HG03571 (cell line): ENCODE data around the gene ANKLE2.
A peak's percentile ranks its signal among the peaks of the same experiment; 100 is the strongest.
"Not testable (repeated sequence)": the region's sequence is repeated elsewhere in the genome, so short reads cannot be mapped to it uniquely, and the experiment has no call there.

ENCODE experiments used
- ATAC-seq: cut with Tn5 transposase; IDR thresholded peaks from one replicate; pipeline ENCODE4 v1.9.1; 2021; ENCODE audit not compliant: unreplicated experiment

Gene ANKLE2

DNA sequence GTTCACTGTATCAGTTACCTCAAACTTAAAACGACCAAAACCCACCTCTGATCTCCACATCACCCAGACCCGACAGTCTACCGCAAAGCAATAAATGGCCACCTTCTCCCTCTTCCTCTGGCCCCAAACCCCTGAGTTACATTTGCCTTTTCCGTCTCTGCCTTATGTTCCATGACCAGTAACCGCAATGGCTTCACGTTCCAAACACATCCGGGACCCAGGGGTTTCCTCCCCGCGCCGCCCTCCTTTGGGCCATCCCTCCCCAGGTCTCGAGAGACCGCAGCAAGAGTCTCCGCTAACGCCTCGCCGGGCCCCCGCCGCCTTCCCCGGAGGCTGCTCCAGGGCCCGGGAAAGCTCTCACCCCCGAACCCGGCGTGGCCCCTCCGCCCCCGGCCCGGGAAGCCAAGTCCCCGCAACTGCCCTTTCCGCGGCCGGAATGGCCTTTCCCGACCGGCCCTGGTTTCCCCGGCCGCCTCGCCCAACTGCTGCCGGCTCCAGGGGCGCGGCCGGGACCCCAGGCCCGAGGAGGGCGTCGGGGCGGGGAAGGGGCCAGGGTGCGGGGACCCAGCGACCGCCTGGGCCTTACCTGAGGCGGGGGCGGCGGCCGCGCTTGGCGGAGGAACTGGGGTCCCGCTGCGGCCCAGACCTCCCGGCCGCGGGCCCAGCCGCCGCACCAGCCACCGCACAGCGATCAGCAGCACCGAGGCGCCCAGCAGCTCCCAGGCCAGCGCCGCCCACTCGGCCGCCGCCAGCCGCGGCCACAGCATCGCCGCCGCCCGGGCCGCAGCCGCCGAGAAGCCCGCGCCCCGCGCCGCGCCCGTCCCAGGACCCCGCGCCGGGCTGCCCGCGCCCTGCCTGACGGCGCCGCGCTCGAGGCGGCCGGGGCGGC is at the start of gene ANKLE2:
ANKLE2 (minus strand) TSS at position 801 of the 889 bp plus-strand sequence; CDS start at position 767, 34 bp downstream.
- peak; percentile 37 for ATAC-seq

DNA sequence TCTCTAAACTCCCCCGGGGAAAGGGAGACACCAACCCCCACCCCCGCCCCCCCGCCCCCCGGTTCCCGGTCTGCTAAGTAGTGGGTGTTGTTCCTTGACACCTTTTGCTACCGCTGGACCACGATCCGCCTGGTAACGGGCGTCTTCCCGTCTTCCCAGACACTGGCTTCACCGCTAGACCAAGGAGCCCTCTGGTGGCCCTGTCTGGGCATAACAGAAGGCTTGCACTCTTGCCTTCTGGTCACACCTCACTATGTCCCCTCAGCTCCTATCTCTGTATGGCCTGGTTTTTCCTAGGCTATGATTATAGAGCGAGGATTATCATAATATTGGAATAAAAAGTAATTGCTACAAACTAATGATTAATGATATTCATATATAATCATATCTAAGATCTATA is 47.8 kb upstream of the ANKLE2 start:
- ATAC-seq: not testable (repeated sequence)

DNA sequence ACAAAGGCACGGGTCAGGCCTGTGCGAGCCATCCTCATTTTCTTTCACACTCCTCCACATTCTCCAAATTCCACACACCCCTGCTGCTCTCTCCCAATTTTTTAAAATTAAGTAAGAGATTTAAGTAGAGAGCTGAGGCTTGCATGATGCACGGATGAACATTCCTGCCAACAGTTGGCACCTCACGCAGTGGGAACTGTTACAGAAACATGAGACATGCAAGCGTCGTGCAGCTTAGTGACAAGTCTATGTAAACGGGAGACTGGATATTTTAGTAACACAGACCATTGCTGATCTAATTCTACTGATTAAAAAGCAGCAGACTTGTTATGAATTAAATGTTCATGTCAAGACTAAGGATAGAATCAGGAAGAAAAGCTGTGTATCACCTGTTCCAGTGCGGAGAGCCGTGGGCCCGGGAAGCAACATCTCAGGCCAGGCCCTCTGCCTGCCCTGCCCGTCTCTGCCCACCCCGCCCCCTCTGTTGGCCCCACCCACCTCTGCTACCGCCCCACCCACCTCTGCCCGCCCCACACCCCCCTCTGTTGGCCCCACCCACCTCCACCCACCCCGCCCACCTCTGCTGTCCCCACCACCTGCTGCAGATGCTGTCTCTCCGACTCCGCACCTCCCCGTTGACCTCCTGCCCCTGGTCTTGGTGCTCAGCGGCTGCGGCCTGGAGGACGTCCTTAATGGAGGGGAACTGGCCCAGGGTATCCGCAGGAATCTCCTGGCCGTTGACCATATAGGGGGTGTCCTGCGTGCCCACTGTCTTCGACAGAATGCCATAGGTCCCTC is 45.9 kb upstream of the ANKLE2 start:
- no peak for ATAC-seq

DNA sequence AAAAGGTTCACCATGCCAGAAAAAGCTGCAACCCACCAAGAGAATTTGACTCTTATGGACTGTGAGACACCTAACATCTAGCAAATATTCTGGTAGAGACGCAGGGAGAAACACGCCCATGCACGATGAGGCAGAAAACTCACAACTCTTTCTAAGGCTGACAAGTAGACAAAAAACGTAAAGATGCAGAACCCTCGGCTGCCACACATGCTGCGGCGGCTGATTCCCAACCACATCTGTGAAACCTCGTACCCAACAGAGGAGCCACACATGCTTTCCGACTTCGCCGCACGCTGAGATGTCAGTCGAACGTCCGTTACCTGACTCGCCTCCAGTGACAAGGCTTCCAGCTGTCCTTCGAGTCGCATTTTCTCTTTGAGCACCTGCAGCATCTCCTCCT is 45.2 kb upstream of the ANKLE2 start:
- ATAC-seq: no peak

DNA sequence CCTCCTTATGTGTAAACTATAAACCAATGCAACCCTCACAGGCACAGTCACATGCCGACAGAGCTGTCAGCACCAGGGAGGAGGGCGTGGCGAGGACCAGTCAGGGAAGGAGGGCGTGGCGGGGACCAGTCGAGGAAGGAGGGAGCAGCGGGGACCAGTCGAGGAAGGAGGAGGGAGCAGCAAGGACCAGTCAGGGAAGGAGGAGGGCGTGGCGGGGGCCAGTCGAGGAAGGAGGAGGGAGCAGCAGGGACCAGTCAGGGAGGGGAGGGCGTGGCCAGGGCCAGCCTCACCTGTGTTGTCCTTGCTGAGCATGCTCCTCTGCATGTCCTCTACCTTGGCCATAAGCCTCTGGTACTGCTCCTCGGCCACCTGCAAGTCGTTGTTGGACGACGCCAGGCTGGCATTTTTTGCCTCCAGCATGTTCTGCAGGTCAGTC is 42.8 kb upstream of the ANKLE2 start:
- no peak for ATAC-seq

DNA sequence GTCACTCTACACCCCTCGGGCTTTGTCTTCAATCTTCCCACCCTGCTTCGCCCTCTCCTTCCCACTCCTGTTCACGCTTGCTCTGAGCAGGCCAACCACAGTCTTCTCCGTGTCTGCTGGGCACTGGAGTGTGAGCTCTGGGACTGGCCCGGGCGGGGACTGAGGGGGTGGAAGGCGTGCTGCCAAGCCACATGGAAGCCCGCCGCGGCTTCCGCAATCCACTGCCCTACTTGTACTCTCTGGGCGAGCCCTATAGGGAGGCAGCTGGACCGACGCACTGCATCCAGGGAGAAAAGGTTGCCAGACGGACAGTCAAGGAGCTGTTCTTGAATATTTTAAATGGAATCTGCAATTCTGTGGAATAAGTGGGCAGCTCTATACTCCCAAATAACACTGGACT is 42.3 kb upstream of the ANKLE2 start:
- ATAC-seq: no peak

DNA sequence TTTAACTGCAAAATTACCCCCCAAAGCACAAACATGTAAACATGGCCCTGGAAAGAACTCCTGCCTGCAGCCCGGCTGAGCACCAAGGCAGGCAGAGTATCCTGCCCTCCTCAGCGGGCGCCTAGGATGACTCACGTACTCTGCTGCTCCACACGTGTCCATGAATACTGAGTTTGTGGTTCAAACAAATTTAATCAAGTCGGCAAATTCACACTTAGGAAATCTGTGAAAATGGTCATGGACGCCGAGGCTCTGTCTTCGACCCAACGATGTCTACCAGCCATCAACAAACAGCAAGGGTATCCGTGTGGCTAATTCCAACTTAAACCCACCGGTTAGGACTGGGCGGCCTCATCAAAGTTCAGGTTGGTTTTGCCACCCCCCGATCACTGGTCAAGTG is 41.5 kb upstream of the ANKLE2 start:
- no peak for ATAC-seq

DNA sequence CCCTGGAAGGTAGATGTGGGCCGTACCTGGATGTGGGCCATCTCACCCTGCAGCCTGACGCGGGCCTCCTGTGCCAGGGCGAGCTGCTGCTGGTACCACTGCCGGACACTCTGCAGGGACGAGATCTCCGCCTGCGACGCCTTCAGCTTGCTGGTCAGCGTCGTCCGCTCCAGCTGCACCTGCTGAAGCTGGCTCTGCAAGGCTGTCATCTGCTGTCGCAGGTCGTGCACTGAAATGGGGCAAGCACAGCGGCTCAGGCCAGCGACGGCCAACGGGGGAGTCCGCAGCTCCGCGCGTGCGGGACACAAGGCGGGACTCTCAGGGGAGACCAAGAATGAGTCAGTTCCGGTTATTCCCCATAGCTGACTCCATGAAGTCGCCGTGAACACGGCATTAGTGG is 40.1 kb upstream of the ANKLE2 start:
- no peak for ATAC-seq

DNA sequence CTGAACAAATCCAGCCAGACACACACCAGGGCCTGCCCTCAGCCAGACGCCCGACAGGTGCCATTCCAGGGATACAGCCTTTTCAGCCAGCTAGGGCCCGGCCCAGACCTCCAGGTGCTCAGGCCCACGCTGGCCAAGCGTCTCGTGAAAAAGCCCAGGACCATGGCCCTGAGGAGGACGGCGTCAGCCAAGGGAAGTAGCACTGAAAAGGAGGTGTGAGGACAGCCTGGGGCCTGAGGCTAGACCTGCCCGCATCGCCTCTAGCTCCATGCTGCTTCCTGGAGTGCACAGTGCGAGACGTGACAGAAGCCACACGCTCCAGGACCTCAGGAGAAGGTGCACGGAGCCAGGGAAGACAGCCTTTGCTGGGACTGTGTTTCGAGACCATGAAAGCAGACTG is 37.2 kb upstream of the ANKLE2 start:
- ATAC-seq: no peak

DNA sequence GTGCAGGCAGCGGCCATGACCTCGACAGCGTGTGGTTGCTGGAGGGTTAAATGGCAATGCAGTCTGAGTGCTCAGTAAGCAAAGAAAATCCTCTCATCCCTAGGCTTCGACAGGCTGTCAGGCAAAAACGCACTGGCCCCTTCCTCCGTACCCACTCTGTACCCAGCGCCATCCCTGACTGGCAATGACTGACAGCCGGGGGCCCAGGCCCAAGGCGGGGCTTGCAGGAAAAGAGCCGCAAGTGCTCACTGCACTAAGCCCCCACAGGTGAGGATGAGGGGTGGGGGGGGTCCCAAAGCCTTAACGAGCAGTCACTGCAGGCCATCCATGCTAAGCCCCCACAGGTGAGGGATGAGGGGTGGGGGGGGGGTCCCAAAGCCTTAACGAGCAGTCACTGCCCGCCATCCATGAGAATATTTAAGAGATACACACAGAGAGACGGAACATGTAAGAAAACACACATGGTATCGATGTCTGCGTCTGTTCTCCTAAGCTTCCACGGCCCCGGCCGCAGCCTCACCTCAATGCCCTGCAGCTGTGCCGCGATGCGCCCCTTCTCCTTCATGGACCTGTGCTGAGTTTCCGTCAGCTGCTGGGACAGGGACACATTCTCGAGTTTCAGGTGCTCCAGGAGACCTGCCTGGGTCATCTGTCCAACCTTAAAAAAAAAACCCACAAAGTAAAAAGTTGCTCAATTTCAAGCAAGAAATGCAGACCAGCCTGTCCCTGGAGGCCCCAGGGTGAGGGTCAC is 36.4 kb upstream of the ANKLE2 start:
- ATAC-seq: no peak

DNA sequence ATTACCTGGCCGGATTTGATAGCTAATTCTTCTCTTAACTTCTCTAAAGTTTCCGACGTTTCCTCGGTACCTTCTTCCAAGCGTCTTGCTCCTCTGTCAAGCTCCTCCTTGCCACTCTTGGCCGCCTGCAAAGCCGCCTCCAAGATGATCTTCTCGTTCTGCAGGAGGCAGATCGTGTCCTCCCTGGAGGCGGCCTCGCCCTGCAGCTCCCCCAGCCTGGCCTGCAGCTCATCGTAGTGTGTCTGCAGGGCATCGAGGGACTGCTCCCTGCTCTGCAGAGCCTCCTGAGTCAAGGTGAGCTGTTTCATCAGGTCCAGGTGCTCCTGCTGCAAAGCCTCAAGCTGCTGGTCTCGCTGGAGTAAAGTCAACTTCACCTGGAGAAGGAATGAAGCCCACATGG is 34.2 kb upstream of the ANKLE2 start:
- no peak for ATAC-seq

DNA sequence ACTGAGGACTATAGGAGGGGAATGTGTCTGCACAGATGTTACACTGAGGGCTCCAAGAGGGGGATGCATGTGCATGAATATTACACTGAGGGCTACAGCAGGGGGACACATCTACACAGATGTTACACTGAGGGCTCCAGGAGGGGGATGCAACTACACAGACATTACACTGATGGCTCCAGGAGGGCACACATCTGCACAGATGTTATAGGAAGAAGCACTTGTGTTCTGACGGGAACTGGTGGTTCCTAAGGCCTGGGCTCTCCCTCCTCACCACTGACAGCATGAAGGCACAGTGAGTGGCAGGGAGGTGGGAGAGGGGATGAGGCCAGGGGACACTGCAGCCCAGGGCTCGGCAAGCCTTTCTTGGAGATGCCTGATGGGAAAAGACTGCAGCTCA is 30.3 kb upstream of the ANKLE2 start:
- not testable (repeated sequence) for ATAC-seq

DNA sequence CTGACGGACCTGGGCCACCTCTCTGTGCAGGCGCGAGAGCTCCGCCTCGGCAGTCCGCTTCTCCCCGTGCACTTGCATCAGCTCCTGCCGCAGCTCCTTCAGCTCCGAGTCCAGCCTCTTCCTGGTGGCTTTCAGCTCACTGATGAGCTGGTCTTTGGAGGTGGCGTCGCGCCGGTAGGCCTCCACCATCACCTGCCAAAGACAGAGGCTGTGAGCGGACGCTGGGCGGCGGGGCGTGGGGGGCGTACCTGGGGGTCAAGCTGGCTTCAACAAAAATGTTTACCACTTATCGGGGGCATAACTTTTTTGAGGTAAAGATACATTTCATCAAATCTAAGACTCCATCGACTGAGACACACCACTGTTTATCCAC is 27.5 kb upstream of the ANKLE2 start:
- no peak for ATAC-seq

DNA sequence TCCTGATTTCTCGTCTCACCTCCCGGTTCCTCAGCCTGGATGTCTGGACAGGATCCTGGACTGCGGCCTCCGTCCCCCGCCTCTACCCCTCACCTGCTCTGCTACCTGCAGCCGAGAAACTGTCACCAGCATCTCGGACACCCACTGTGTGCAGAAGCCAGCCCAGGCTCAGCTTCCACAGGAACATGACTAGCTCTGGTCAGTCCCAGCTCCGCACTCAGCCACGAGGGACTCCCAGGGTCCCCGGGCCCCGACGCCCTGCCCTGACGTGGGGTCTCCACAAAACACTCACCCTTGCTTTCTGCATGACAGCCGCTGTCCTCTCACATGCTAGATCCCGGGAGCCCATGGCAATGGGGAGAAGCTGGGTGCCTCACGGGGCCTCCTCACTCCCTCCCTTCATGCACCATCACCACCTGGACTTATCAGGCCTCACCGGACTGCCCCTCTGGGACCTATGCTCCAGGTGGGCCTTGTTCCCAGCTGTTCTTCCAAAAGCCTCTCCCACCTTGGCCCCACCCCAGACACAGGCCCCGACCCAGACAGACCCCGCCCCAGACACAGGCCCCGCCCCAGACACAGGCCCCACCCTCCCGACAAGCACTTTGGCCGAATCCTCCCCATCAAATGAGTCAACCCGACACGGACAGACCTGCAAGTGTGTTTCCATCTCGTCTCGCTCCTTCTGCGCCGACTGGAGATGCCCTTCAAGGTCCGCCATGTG is 26.9 kb upstream of the ANKLE2 start:
- no peak for ATAC-seq

DNA sequence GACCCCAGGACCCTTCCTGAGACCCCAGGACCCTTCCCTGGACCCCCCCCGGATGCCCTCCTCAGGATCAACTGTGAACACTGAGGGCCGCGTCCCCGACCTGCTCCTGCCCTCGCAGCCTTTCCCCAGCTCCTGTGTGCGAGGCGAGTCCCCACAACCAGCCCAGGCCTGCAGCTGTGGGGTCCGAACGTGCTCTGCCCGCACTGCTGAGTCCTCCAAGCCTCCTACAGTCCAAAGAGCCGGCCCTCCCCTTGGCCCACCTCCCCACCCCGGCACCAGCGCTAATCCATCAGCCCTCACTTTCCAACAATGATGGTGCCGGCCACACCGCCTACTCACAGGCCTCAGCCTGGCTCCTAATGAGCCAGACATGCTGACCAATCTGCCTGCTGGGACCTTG is 26.2 kb upstream of the ANKLE2 start:
- ATAC-seq: no peak

DNA sequence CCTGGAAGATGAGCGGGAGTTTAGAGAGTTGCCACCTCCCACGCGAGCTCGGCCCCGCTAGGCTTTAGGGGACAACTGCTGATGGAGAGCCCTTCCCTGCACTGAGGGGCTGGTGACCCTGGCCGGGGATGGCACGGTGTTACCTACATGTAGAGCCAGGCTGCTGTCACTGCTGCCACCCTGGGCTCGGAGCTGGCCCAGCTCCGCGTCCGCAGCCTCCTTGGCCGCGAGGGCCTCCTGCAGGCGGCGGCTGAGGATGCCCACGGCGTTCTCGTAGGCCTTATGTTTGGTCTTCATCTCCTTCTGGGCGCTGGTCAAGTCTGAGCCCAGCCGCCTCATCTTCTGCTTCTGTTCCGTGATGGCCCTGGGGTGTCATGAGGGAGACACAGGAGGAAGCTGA is 24.6 kb upstream of the ANKLE2 start:
- no peak for ATAC-seq

DNA sequence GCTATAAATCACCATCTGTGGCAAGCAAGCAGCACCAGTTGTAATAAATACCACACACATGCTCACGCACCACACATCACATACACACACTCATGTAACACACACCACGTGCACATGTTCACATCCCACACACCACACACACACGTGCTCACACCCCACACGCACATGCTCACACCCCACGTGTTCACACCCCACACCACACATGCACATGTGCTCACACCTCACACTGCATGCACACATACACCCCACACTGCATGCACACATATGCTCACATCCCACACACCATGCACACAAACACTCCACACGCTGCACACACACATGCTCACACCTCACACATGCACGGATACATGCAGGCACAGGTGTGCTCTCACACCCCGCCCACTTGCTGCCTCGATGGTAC is 22.9 kb upstream of the ANKLE2 start:
- no peak for ATAC-seq

DNA sequence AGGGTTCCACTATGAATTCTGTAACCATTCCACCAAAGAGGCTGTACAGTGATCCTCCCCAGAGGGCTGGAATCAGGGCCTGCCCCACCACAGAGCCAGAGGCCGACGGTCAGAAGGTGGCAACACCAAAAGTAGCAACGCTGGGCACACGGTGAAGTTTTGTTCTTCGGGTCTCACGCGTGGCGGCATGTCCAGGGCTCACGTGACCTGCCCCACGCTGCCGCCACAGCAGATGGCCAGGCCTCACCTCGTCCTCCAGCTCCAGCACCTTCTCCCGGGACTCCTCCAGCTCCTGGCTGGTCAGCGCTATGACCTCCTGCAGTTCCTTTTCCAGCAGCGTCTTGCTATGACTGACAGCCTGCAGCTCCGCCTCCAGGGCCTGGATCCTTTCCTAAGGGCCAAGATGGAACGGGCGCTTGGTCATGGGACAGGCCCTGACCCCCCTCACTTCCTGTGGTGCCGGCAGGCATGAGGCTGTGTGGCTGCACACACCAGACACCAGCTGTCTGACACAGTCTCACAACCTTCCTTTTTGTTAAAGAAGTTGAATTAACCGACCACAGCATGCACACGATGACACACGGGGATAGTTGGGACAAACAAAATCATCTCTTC is 22.4 kb upstream of the ANKLE2 start:
- ATAC-seq: no peak

DNA sequence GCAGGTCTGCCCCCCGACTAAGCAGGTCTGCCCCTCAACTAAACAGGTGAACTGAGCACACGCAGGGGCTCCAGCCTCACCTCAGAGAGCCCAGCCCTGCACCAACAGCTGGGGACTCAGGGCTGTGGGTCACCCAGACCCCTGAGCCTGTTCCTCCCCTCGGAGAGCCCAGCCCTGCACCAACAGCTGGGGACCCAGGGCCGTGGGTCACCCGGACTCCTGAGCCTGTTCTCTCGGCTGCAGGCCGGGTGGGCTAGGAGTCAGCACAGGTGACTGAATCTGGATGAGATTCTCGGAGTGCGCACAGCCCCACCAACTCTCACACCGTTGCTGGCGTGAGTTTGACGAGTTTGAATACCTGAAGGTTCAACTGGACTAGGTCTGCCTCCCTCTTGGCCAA is 20.3 kb upstream of the ANKLE2 start:
- no peak for ATAC-seq

DNA sequence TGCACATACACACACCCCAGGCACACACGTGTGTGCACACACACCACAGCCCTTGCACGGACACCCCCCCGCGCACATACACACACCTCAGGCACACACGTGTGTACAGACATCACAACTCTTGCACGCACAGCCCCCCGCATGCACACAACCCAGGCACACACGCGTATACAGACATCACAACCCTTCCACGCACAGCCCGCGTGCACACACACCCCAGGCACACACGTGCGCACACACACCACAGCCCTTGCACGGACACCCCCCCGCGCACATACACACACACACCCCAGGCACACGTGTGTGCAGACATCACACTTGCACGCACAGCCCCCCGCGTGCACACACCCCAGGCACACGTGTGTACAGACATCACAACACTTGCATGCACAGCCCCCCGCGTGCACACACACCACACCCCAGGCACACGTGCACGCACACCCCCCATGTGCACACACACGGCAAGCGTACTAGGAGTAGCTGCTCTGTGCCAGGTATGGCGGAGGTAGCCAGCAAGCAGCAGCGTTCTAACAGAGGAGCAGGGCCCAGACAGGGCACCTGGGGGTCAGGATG is 18.2 kb upstream of the ANKLE2 start:
- ATAC-seq: no peak
